WI38 (cell line): ENCODE measurements around the gene FCHO2.

ENCODE experiments used
- H3K4me3 ChIP-seq: 2 replicates; pipeline ENCODE4 v1.5.1; 2011; ENCODE audit warnings: low read depth, mild to moderate bottlenecking, control low read depth, low read length
- TF ChIP-seq, protein P1 (sequence below): IDR thresholded peaks from 2 replicates; pipeline ENCODE4 v1.5.1; 2012; ENCODE audit warnings: low read depth, mild to moderate bottlenecking, control low read depth, low read length

FCHO2 gene, protein sequence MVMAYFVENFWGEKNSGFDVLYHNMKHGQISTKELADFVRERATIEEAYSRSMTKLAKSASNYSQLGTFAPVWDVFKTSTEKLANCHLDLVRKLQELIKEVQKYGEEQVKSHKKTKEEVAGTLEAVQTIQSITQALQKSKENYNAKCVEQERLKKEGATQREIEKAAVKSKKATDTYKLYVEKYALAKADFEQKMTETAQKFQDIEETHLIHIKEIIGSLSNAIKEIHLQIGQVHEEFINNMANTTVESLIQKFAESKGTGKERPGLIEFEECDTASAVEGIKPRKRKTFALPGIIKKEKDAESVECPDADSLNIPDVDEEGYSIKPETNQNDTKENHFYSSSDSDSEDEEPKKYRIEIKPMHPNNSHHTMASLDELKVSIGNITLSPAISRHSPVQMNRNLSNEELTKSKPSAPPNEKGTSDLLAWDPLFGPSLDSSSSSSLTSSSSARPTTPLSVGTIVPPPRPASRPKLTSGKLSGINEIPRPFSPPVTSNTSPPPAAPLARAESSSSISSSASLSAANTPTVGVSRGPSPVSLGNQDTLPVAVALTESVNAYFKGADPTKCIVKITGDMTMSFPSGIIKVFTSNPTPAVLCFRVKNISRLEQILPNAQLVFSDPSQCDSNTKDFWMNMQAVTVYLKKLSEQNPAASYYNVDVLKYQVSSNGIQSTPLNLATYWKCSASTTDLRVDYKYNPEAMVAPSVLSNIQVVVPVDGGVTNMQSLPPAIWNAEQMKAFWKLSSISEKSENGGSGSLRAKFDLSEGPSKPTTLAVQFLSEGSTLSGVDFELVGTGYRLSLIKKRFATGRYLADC

DNA sequence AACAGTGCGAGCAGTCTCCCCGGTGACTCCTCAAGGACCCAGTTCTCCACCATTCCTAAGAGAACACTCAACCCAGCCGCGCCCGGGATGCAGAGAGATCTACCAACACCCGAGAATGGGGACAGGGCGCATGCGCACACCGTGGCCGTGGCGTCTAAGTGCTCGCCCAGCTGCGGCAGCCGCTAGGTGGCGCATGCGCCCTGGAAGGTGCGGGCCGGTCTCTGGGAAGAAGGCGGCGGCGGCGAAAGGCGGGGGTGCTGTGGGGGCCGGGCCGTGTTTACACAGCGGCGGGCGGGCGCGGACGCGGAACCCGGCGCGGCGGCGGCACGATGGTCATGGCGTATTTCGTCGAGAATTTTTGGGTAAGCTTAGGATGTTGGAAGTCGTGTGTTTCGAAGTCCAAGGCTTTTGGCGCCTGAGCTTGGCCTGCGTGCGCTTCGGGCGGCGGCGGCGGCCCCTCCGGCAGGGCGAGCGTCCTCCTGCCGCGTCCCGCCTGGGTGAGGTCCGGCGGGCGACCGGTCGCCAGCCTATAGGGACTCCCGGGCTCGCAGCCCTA is at the start of gene FCHO2:
FCHO2 (plus strand) TSS at position 274 of the 556 bp plus-strand sequence; CDS start at position 330, 56 bp downstream.
- TF ChIP-seq, protein P1, sequence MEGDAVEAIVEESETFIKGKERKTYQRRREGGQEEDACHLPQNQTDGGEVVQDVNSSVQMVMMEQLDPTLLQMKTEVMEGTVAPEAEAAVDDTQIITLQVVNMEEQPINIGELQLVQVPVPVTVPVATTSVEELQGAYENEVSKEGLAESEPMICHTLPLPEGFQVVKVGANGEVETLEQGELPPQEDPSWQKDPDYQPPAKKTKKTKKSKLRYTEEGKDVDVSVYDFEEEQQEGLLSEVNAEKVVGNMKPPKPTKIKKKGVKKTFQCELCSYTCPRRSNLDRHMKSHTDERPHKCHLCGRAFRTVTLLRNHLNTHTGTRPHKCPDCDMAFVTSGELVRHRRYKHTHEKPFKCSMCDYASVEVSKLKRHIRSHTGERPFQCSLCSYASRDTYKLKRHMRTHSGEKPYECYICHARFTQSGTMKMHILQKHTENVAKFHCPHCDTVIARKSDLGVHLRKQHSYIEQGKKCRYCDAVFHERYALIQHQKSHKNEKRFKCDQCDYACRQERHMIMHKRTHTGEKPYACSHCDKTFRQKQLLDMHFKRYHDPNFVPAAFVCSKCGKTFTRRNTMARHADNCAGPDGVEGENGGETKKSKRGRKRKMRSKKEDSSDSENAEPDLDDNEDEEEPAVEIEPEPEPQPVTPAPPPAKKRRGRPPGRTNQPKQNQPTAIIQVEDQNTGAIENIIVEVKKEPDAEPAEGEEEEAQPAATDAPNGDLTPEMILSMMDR, result peak; percentile 54
- peak within 1 kb of the TSS; percentile 83 for H3K4me3 ChIP-seq

DNA sequence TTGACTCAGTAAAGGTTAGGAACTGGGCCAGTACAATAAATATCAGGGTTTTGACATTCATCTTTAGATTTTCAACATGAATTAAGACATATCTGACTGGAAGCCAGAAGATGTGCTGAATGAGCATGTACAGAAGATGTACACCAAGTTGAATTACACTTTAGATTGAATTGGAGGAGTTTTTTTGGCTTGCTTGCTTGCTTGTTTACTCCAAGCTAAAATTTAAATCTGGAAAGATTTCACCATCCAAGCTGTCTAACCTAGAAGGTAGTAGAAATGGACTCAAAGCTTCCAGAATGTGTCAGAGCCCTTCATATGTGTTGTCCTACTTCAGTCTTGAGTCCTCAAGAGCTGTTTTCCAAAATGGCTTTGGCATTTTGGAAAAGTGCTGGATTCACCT is 49.0 kb upstream of the FCHO2 start:
- TF ChIP-seq, protein P1, result no peak

DNA sequence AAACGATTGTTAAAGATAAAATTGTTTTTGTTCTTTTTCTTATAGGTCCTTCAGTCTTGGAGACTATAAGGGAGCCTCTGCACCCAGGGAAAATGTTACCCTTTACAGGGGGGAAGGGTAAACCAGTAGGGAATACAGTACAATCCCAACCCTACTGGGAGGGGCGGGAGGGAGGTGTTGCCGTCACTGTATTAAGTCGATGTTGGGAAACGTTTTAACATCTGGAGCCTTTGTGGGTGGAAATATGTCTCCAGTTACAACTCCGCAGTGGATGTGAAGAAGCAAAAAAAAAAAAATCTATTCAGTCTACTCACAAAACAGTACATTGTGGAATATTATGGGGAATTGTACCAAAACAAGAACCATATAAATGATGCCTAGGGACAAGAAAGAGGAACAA is 47.2 kb upstream of the FCHO2 start:
- no peak overlapping the region for H3K4me3 ChIP-seq
- TF ChIP-seq, protein P1, result no peak

More for the DNA sequence above, 49.0 kb upstream of the FCHO2 start:
- no peak overlapping the region for H3K4me3 ChIP-seq

DNA sequence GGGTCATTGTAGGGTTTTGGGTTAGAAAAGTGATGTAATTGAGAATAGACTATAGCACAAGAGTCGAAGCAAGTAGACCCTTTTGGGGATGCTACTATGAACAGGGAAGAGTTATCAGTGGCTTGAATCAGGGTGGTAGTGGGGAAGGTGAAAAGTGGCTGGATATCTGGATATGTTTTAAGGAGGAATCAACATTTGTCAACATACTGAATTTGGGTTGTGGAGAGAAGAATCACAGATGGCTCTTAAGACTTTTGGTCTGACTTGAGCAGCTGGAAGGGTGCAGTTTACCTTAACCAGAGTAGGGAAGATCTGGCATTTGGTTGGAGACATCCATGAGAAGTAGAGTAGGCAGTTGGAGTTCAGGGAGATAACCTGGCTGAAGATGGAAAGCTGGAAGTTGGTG is 38.5 kb upstream of the FCHO2 start:
- no peak overlapping the region for H3K4me3 ChIP-seq
- TF ChIP-seq, protein P1, result no peak

DNA sequence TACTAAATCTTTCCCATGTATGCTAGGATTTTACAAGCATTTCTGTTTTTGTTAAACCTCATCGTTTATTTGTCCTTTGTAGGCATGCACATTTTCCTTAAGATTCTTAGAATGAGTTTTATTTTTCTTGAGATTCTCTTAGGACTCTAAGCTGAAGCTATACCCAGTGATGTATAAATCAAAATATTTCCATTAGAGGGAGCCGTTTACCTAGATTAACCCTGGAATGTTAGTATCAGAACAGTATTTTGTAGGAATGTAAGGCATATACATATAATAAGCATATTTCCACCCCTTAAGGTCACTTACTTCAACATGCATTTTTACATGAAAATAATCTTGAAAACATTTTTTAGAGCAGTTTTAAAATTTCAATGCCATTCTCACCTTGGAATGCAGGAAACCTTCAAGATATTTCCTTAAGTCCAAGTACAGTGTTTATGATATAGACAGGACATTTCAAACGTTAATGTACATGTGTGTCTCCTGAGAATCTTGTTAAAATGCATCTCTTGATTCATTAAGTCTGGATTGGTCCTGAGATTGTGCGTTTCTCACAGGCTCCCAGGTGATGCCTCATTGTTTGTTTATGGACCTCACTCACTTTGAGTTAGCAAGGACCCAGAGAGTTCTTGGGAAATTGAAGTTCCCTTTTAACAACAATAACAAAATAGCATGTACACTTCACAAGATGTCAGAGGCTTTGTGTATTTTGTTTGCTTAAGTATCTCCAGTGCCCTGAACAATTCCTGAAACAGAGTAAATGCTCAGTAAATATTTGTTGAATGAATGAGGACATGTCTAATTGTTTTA is 34.9 kb upstream of the FCHO2 start:
- H3K4me3 ChIP-seq, result no peak overlapping the region
- TF ChIP-seq, protein P1, result no peak

DNA sequence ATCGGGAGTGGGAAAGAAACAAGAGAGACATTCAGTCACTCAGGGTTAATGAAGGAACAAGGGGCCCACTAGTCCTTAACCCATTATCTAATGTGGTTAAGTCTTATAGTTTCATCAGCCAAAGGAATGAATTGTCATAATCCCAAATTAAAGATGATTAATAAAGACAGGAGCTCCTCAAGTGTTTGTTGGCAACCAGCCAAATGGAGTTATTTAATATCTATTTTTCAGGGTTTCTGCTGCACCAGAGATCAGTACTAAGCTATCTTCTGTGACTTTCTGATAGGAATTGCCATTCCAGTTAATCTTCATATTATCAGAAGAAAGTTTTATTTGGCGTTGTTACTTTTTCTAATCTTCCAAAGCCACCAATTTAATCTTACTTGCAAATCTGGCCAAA is 34.0 kb upstream of the FCHO2 start:
- no peak overlapping the region for H3K4me3 ChIP-seq
- TF ChIP-seq, protein P1, result no peak
